ENCODE results near the gene STX2. TPM values are rescaled to one million over a fixed set of nuclear protein-coding genes. Genes with fewer than 3 reads are reported as not detected.

The STX2 gene
- total RNA-seq, 4 donors from 2014 or later: 46.6 to 80.8 (median 49.1) TPM

- WGBS: 87% methylated on average over 5 of the region's 5 CpGs
- Histone ChIP-seq H3K4me1 (no peaks in the 10 kb centered on the region), H3K36me3 (peaks cover 83 to 97% (median 90%) of the 10 kb centered on the region in 4 donors), H3K27ac (replicated peaks in 1 of 4) (no peak overlapping the region), H3K4me3 (no peak overlapping the region), H3K9me3 (no peaks in the 10 kb centered on the region), H3K27me3 (no peaks in the 10 kb centered on the region)
- TF ChIP-seq, protein P1, sequence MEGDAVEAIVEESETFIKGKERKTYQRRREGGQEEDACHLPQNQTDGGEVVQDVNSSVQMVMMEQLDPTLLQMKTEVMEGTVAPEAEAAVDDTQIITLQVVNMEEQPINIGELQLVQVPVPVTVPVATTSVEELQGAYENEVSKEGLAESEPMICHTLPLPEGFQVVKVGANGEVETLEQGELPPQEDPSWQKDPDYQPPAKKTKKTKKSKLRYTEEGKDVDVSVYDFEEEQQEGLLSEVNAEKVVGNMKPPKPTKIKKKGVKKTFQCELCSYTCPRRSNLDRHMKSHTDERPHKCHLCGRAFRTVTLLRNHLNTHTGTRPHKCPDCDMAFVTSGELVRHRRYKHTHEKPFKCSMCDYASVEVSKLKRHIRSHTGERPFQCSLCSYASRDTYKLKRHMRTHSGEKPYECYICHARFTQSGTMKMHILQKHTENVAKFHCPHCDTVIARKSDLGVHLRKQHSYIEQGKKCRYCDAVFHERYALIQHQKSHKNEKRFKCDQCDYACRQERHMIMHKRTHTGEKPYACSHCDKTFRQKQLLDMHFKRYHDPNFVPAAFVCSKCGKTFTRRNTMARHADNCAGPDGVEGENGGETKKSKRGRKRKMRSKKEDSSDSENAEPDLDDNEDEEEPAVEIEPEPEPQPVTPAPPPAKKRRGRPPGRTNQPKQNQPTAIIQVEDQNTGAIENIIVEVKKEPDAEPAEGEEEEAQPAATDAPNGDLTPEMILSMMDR (IDR thresholded peaks at IDR 0.05): no peak
- TF ChIP-seq EP300 (IDR thresholded peaks at IDR 0.05) (no peak), POLR2A (IDR thresholded peaks at IDR 0.05; ENCODE audit: low read depth) (no peak), POLR2AphosphoS5 (IDR thresholded peaks at IDR 0.05) (no peak)
- intact Hi-C loops (cut with DNase I): no loop called here
- DNase-seq (ENCODE audit: extremely low spot score): no peak
Observed at GRCh38 chr12:130803702-130804101, 35.3 kb downstream of the STX2 start.

DNA sequence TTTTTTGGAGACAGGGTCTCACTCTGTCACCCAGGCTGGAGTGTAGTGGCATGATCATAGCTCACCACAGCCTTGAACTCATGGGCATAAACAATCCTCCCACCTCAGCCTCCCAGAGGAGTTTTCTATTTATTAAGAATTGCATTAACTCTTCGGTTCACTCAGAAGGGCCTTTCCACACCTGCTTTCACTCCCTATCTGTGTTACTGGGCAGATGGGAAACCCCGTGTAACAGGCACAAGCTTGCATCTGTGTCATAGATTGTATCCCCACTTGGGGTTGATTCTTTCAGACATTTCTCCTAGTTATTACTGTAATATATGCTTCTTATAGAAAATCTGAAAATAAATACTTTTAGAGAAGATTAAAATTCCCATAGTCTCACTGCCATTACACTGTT, 38.7 kb downstream of the STX2 start:
- no peaks in the 10 kb centered on the region for H3K9me3 ChIP-seq
- peaks cover 84 to 98% (median 87%) of the 10 kb centered on the region in 4 donors for H3K36me3 ChIP-seq
- TF ChIP-seq EP300 (IDR thresholded peaks at IDR 0.05) (no peak), POLR2AphosphoS5 (IDR thresholded peaks at IDR 0.05) (no peak), POLR2A (IDR thresholded peaks at IDR 0.05; ENCODE audit: low read depth) (no peak)
- TF ChIP-seq, protein P1 (IDR thresholded peaks at IDR 0.05): no peak
- no peak overlapping the region for H3K27ac ChIP-seq (replicated peaks in 1 of 4)
- DNase-seq (ENCODE audit: extremely low spot score): no peak
- no peaks in the 10 kb centered on the region for H3K4me1 ChIP-seq
- intact Hi-C loops (cut with DNase I): no loop called here
- WGBS: 93% methylated on average over 2 of the region's 2 CpGs
- no peak overlapping the region for H3K4me3 ChIP-seq
- no peaks in the 10 kb centered on the region for H3K27me3 ChIP-seq

DNA sequence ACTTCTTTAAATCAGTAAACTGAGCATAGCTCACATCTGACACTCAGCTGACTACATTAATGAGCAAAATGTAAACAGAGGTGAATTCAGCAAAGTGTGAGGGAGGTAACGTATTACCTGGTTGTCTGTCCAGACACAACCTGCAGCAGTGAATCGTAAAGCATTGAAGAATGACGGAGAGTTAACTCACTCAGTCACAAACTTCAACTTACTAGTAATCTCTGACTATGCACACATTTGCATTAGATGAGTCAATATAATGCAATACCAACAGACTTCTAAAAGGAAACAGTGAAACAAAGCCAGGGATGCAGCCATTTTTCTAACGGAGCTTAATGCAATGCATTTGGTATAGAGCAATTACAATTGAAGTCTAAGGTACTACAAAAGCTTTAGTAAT, 40.0 kb downstream of the STX2 start:
- no peaks in the 10 kb centered on the region for H3K9me3 ChIP-seq
- H3K36me3 ChIP-seq: peaks cover 77 to 98% (median 85%) of the 10 kb centered on the region in 4 donors
- no peak for DNase-seq (ENCODE audit: extremely low spot score)
- H3K27ac ChIP-seq (replicated peaks in 1 of 4): no peak overlapping the region
- 85% methylated on average over 4 of the region's 4 CpGs for WGBS
- no peaks in the 10 kb centered on the region for H3K27me3 ChIP-seq
- intact Hi-C loops (cut with DNase I): no loop called here
- no peaks in the 10 kb centered on the region for H3K4me1 ChIP-seq
- TF ChIP-seq, protein P1 (IDR thresholded peaks at IDR 0.05): no peak
- TF ChIP-seq EP300 (IDR thresholded peaks at IDR 0.05) (no peak), POLR2AphosphoS5 (IDR thresholded peaks at IDR 0.05) (no peak), POLR2A (IDR thresholded peaks at IDR 0.05; ENCODE audit: low read depth) (no peak)
- H3K4me3 ChIP-seq: no peak overlapping the region

DNA sequence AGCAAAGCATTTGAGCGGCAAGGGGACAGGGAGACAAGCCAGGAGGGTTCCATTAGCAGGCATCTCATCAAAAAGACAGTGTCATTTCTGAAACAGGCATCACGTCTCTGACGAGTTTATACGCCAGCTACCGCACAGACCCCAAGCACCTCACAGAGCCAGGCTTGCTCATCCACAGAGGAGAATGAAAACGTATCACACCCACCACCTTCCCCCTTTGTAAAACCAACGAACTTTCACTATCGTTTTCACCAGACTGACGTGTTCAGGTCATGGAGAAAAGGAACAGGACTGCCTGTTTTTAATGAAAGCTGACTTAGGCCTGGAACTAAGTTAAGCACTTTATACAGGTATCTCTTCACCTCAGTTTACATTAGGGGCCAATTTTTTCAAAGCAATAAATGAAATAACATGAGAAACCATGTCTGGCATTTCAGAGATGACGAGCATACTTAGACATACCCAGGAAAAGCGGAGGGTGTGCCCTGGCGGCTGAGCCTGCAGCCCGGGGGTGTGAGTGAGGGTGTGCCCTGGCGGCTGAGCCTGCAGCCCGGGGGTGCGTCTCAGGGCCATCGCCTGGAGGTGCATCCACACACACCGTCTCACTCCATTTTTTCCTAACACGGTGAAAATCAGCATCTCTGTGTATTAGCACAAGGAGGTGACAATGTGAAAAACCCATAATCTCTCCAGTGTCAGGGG, 41.9 kb downstream of the STX2 start:
- intact Hi-C loops (cut with DNase I): no loop called here
- WGBS: 91% methylated on average over 19 of the region's 19 CpGs
- no peaks in the 10 kb centered on the region for H3K27me3 ChIP-seq
- TF ChIP-seq POLR2A (IDR thresholded peaks at IDR 0.05; ENCODE audit: low read depth) (no peak), EP300 (IDR thresholded peaks at IDR 0.05) (no peak), POLR2AphosphoS5 (IDR thresholded peaks at IDR 0.05) (no peak)
- TF ChIP-seq, protein P1 (IDR thresholded peaks at IDR 0.05): no peak
- no peak overlapping the region for H3K4me3 ChIP-seq
- H3K4me1 ChIP-seq: no peaks in the 10 kb centered on the region
- no peak overlapping the region for H3K27ac ChIP-seq (replicated peaks in 1 of 4)
- H3K36me3 ChIP-seq: peaks cover 67 to 98% (median 86%) of the 10 kb centered on the region in 4 donors
- no peaks in the 10 kb centered on the region for H3K9me3 ChIP-seq
- no peak for DNase-seq (ENCODE audit: extremely low spot score)

Measured in esophagus muscularis mucosa (tissue), 4 donors.